HL-60 (cell line): ENCODE measurements around the gene DPH5.
"Not testable (repeated sequence)": the region's sequence is repeated elsewhere in the genome, so short reads cannot be mapped to it uniquely, and the experiment has no call there.

Experiments
- GABPA ChIP-seq: IDR thresholded peaks from 2 replicates; pipeline ENCODE4 v1.6.1; 2012; ENCODE audit warnings: low read depth
- POLR2AphosphoS5 ChIP-seq: IDR thresholded peaks from 2 replicates; pipeline ENCODE4 v1.6.1; 2012; ENCODE audit warnings: low read depth
- TF ChIP-seq, protein P1 (sequence below): IDR thresholded peaks from one replicate; pipeline ENCODE4 v1.5.1; 2011; ENCODE audit warnings: low read length, control low read depth, inconsistent platforms; ENCODE audit not compliant: insufficient read depth
- TF ChIP-seq, protein P2 (sequence below): IDR thresholded peaks from 2 replicates; pipeline ENCODE4 v1.6.1; 2012; ENCODE audit warnings: low read depth; ENCODE audit not compliant: insufficient replicate concordance

DNA sequence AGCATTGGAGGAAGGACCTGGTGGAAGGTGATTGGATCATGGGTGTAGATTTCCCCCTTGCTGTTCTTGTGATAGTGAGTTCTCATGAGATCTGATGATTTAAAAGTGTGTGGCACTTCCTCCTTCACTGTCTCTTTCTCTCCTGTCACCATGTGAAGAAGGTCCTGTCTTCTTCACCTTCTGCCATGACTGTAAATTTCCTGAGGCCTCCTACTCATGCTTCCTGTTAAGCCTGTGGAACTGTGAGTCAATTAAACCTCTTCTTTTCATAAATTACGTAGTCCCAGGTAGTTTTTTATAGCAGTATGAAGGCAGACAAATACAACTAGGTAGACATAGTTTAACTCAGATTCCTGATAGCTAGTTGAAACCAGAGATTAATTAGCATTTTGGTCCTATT lies 72.6 kb downstream of the DPH5 start:
- TF ChIP-seq, protein P1, sequence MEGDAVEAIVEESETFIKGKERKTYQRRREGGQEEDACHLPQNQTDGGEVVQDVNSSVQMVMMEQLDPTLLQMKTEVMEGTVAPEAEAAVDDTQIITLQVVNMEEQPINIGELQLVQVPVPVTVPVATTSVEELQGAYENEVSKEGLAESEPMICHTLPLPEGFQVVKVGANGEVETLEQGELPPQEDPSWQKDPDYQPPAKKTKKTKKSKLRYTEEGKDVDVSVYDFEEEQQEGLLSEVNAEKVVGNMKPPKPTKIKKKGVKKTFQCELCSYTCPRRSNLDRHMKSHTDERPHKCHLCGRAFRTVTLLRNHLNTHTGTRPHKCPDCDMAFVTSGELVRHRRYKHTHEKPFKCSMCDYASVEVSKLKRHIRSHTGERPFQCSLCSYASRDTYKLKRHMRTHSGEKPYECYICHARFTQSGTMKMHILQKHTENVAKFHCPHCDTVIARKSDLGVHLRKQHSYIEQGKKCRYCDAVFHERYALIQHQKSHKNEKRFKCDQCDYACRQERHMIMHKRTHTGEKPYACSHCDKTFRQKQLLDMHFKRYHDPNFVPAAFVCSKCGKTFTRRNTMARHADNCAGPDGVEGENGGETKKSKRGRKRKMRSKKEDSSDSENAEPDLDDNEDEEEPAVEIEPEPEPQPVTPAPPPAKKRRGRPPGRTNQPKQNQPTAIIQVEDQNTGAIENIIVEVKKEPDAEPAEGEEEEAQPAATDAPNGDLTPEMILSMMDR: not testable (repeated sequence)
- TF ChIP-seq POLR2AphosphoS5, GABPA: not testable (repeated sequence)
- TF ChIP-seq, protein P2, sequence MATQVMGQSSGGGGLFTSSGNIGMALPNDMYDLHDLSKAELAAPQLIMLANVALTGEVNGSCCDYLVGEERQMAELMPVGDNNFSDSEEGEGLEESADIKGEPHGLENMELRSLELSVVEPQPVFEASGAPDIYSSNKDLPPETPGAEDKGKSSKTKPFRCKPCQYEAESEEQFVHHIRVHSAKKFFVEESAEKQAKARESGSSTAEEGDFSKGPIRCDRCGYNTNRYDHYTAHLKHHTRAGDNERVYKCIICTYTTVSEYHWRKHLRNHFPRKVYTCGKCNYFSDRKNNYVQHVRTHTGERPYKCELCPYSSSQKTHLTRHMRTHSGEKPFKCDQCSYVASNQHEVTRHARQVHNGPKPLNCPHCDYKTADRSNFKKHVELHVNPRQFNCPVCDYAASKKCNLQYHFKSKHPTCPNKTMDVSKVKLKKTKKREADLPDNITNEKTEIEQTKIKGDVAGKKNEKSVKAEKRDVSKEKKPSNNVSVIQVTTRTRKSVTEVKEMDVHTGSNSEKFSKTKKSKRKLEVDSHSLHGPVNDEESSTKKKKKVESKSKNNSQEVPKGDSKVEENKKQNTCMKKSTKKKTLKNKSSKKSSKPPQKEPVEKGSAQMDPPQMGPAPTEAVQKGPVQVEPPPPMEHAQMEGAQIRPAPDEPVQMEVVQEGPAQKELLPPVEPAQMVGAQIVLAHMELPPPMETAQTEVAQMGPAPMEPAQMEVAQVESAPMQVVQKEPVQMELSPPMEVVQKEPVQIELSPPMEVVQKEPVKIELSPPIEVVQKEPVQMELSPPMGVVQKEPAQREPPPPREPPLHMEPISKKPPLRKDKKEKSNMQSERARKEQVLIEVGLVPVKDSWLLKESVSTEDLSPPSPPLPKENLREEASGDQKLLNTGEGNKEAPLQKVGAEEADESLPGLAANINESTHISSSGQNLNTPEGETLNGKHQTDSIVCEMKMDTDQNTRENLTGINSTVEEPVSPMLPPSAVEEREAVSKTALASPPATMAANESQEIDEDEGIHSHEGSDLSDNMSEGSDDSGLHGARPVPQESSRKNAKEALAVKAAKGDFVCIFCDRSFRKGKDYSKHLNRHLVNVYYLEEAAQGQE: not testable (repeated sequence)
